H9 (cell line): Measurements from ENCODE around the gene SH2D1B. TPM values are rescaled to one million over a fixed set of nuclear protein-coding genes. Genes with fewer than 3 reads are reported as not detected.

ENCODE experiments used
- DNase-seq: peaks from one replicate; pipeline ENCODE4 v3.0.0-alpha.2; 2017
- H2AFZ ChIP-seq: one replicate; pipeline ENCODE4 v1.6.1; 2013; ENCODE audit warnings: mild to moderate bottlenecking, low read length, control low read depth, moderate library complexity
- H2AK5ac ChIP-seq: 2 replicates; pipeline ENCODE4 v1.6.1; 2013; ENCODE audit warnings: low read length, control low read depth, mixed read lengths; ENCODE audit not compliant: insufficient read length
- H2BK120ac ChIP-seq: one replicate; pipeline ENCODE4 v1.6.1; 2013; ENCODE audit warnings: low read depth, mild to moderate bottlenecking, low read length, control low read depth, inconsistent platforms; ENCODE audit not compliant: poor library complexity, severe bottlenecking
- H2BK12ac ChIP-seq: 2 replicates; pipeline ENCODE4 v1.6.1; 2013; ENCODE audit warnings: low read length, control low read depth, mixed read lengths, low read depth; ENCODE audit not compliant: insufficient read length
- H2BK15ac ChIP-seq: 2 replicates; pipeline ENCODE4 v1.6.1; 2013; ENCODE audit warnings: low read depth, low read length, control low read depth
- H2BK20ac ChIP-seq: one replicate; pipeline ENCODE4 v1.6.1; 2013; ENCODE audit warnings: low read depth, mild to moderate bottlenecking, low read length, control low read depth, inconsistent platforms; ENCODE audit not compliant: poor library complexity, severe bottlenecking
- H2BK5ac ChIP-seq: 2 replicates; pipeline ENCODE4 v1.6.1; 2013; ENCODE audit warnings: low read length, control low read depth, mixed read lengths; ENCODE audit not compliant: insufficient read length
- H3K14ac ChIP-seq: 2 replicates; pipeline ENCODE4 v1.6.1; 2013; ENCODE audit warnings: low read length, control low read depth; ENCODE audit not compliant: insufficient read depth
- H3K18ac ChIP-seq: 2 replicates; pipeline ENCODE4 v1.6.1; 2013; ENCODE audit warnings: low read depth, mild to moderate bottlenecking, mixed read lengths, low read length, control low read depth; ENCODE audit not compliant: insufficient read length
- H3K23ac ChIP-seq: 2 replicates; pipeline ENCODE4 v1.6.1; 2013; ENCODE audit warnings: low read length, control low read depth, mixed read lengths, low read depth; ENCODE audit not compliant: insufficient read length
- H3K23me2 ChIP-seq: 2 replicates; pipeline ENCODE4 v1.6.1; 2013; ENCODE audit warnings: low read depth, mild to moderate bottlenecking, mixed read lengths, low read length, control low read depth; ENCODE audit not compliant: insufficient read length, poor library complexity, severe bottlenecking
- H3K27ac ChIP-seq: 2 replicates; pipeline ENCODE4 v1.5.1; 2013; ENCODE audit warnings: low read length, control low read depth, mixed read lengths, low read depth; ENCODE audit not compliant: insufficient read length
- H3K27me3 ChIP-seq: 2 replicates; pipeline ENCODE4 v1.6.1; 2013; ENCODE audit warnings: low read length, control low read depth, inconsistent platforms; ENCODE audit not compliant: insufficient read depth
- H3K4ac ChIP-seq: 2 replicates; pipeline ENCODE4 v1.6.1; 2013; ENCODE audit warnings: low read depth, mild to moderate bottlenecking, control low read depth, inconsistent platforms, low read length, moderate library complexity
- H3K4me1 ChIP-seq: 2 replicates; pipeline ENCODE4 v1.6.1; 2013; ENCODE audit warnings: low read length, control low read depth, inconsistent platforms; ENCODE audit not compliant: insufficient read depth
- H3K4me2 ChIP-seq: 2 replicates; pipeline ENCODE4 v1.6.1; 2013; ENCODE audit warnings: low read length, control low read depth, mixed read lengths; ENCODE audit not compliant: insufficient read length, insufficient read depth
- H3K56ac ChIP-seq: 2 replicates; pipeline ENCODE4 v1.6.1; 2013; ENCODE audit warnings: low read depth, mild to moderate bottlenecking, mixed read lengths, low read length, control low read depth; ENCODE audit not compliant: insufficient read length
- H3K79me1 ChIP-seq: 2 replicates; pipeline ENCODE4 v1.6.1; 2013; ENCODE audit warnings: low read depth, mild to moderate bottlenecking, moderate library complexity, low read length, control low read depth, inconsistent platforms; ENCODE audit not compliant: insufficient read depth, poor library complexity, severe bottlenecking
- H3K79me2 ChIP-seq: 2 replicates; pipeline ENCODE4 v1.6.1; 2013; ENCODE audit warnings: low read length, control low read depth, inconsistent platforms; ENCODE audit not compliant: insufficient read depth
- H3K9ac ChIP-seq: 2 replicates; pipeline ENCODE4 v1.6.1; 2013; ENCODE audit warnings: low read length, control low read depth, mixed read lengths; ENCODE audit not compliant: insufficient read length; ENCODE audit errors: extremely low read depth
- H3K9me3 ChIP-seq: one replicate; pipeline ENCODE4 v1.6.1; 2013; ENCODE audit warnings: low read depth, low read length, inconsistent platforms; ENCODE audit not compliant: control insufficient read depth
- H3T11ph ChIP-seq: one replicate; pipeline ENCODE4 v1.6.1; 2013; ENCODE audit warnings: mild to moderate bottlenecking, low read length, control low read depth, inconsistent platforms
- H4K20me1 ChIP-seq: one replicate; pipeline ENCODE4 v1.6.1; 2013; ENCODE audit not compliant: control insufficient read depth, insufficient read length, insufficient read depth
- H4K5ac ChIP-seq: 2 replicates; pipeline ENCODE4 v1.6.1; 2013; ENCODE audit warnings: low read depth, mild to moderate bottlenecking, mixed read lengths, low read length, control low read depth; ENCODE audit not compliant: insufficient read length
- H4K8ac ChIP-seq: replicated peaks from 2 replicates; pipeline ENCODE4 v1.6.1; 2013; ENCODE audit warnings: low read length, control low read depth, mixed read lengths, low read depth; ENCODE audit not compliant: insufficient read length
- H4K91ac ChIP-seq: 2 replicates; pipeline ENCODE4 v1.6.1; 2013; ENCODE audit warnings: low read depth, mild to moderate bottlenecking, moderate library complexity, mixed read lengths, low read length, control low read depth; ENCODE audit not compliant: insufficient read length
- H3K27ac Mint-ChIP-seq, 3 experiments: 2 replicates in 2 of 3; 3 replicates in 1 of 3; pipeline ENCODE4 v1.8.0; 2020 to 2021; ENCODE audit warnings: mixed read lengths in 3 of 3, mild to moderate bottlenecking in 1 of 3, moderate library complexity in 1 of 3
- H3K27me3 Mint-ChIP-seq: 2 replicates; pipeline ENCODE4 v1.8.0; 2021; ENCODE audit warnings: low read depth, mild to moderate bottlenecking, moderate library complexity, mixed read lengths
- H3K36me3 Mint-ChIP-seq, 3 experiments: 2 replicates in 2 of 3; 3 replicates in 1 of 3; pipeline ENCODE4 v1.8.0; 2020 to 2021; ENCODE audit warnings: low read depth in 3 of 3, mixed read lengths in 3 of 3; ENCODE audit not compliant: insufficient read depth in 1 of 3
- H3K4me1 Mint-ChIP-seq, 2 experiments: 2 replicates each; pipeline ENCODE4 v1.8.0; 2020; ENCODE audit warnings: mixed read lengths in 2 of 2
- H3K4me3 Mint-ChIP-seq, 2 experiments: 2 replicates in 1 of 2; 3 replicates in 1 of 2; pipeline ENCODE4 v1.8.0; 2020 to 2021; ENCODE audit warnings: mild to moderate bottlenecking in 2 of 2, mixed read lengths in 2 of 2, moderate library complexity in 1 of 2
- H3K9me3 Mint-ChIP-seq, 2 experiments: 2 replicates in 1 of 2; 3 replicates in 1 of 2; pipeline ENCODE4 v1.8.0; 2020; ENCODE audit warnings: mild to moderate bottlenecking in 2 of 2, mixed read lengths in 2 of 2, moderate library complexity in 1 of 2
- WGBS: extraction: QIAGEN DNeasy Blood & Tissue Kit; methylation state at CpG from one replicate; pipeline ENCODE4 v1.1.7; 2013; ENCODE audit warnings: missing lambda C conversion rate, low lambda C conversion rate, mixed read lengths; ENCODE audit not compliant: insufficient read length; ENCODE audit errors: extremely low coverage; 5-methylcytosine and 5-hydroxymethylcytosine counted together
- total RNA-seq: library from RNA; stranded (reverse); gene quantifications from 2 replicates; pipeline ENCODE4 v1.2.1, GENCODE V29; 2021
- TF ChIP-seq, protein P1 (sequence below): fragments of 200-600 bp; sonication (generic); conservative IDR thresholded peaks from 3 replicates; pipeline ENCODE4 v1.8.0; 2021; ENCODE audit warnings: antibody characterized with exemption, mild to moderate bottlenecking

SH2D1B gene
- total RNA-seq, 1 experiment from 2014 or later = not detected

DNA sequence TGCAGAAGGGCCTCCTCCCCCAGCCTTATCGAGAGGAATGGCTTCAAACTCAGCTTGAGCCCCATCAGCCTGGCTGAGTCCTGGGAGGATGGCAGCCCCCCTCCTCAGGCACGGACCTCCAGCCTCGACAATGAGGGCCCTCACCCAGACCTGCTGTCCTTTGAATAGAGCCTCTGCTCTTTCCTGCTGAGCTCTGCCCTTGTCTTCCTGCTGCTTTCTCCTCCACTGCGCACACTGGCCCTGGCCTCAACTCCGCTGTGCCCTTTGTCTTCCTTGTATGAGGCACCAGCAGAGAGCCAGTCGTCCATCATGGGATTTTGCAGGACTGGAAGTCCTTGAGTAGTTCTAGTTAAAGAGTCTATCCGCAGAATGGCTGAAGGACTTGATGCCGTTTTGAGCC, 28.4 kb downstream of the SH2D1B start:
- H3K27ac Mint-ChIP-seq = peak overlapping the region in 1 of 3 experiments; percentile 31; a peak in 2 of 7 replicates
- Histone ChIP-seq H3K27me3 (no peaks in the 10 kb centered on the region), H3K4ac (no peak overlapping the region), H3K79me2 (no peaks in the 10 kb centered on the region), H3K14ac (no peak overlapping the region; the same call in 1 of the 2 replicates), H2AFZ (no peak overlapping the region), H4K91ac (no peak overlapping the region), H2BK120ac (no peak overlapping the region), H2AK5ac (no peak overlapping the region), H4K20me1 (no peaks in the 10 kb centered on the region), H3K18ac (no peak overlapping the region), H3K9me3 (no peaks in the 10 kb centered on the region), H3K9ac (no peak overlapping the region), H2BK5ac (no peak overlapping the region), H3K79me1 (no peaks in the 10 kb centered on the region), H2BK15ac (no peak overlapping the region), H3K27ac (no peak overlapping the region), H3K23me2 (no peaks in the 10 kb centered on the region), H2BK20ac (no peak overlapping the region), H3K56ac (no peak overlapping the region), H3K4me2 (no peak overlapping the region), H4K5ac (no peak overlapping the region), H2BK12ac (no peak overlapping the region), H3K4me1 (no peaks in the 10 kb centered on the region), H4K8ac (no peak overlapping the region), H3T11ph (no peak overlapping the region), H3K23ac (no peak overlapping the region)
- TF ChIP-seq, protein P1, sequence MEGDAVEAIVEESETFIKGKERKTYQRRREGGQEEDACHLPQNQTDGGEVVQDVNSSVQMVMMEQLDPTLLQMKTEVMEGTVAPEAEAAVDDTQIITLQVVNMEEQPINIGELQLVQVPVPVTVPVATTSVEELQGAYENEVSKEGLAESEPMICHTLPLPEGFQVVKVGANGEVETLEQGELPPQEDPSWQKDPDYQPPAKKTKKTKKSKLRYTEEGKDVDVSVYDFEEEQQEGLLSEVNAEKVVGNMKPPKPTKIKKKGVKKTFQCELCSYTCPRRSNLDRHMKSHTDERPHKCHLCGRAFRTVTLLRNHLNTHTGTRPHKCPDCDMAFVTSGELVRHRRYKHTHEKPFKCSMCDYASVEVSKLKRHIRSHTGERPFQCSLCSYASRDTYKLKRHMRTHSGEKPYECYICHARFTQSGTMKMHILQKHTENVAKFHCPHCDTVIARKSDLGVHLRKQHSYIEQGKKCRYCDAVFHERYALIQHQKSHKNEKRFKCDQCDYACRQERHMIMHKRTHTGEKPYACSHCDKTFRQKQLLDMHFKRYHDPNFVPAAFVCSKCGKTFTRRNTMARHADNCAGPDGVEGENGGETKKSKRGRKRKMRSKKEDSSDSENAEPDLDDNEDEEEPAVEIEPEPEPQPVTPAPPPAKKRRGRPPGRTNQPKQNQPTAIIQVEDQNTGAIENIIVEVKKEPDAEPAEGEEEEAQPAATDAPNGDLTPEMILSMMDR = no peak
- no peaks in the 10 kb centered on the region; the same call in none of the 2 replicates for H3K27me3 Mint-ChIP-seq
- peaks cover 10 to 13% of the 10 kb centered on the region in 2 experiments for H3K4me1 Mint-ChIP-seq
- H3K4me3 Mint-ChIP-seq = no peak overlapping the region
- DNase-seq = no peak
- H3K9me3 Mint-ChIP-seq = no peaks in the 10 kb centered on the region
- peaks cover 8 to 23% (median 18%) of the 10 kb centered on the region in 3 experiments; a peak in 6 of 7 replicates for H3K36me3 Mint-ChIP-seq
- WGBS = no CpG with 5 or more reads among the region's 8 CpGs
